H9 (cell line): Measurements from ENCODE around the gene CLASP2. TPM values are rescaled to one million over a fixed set of nuclear protein-coding genes. Genes with fewer than 3 reads are reported as not detected.

Experiments used
- DNase-seq: peaks from one replicate; pipeline ENCODE4 v3.0.0-alpha.2; 2017
- H2AFZ ChIP-seq: one replicate; pipeline ENCODE4 v1.6.1; 2013; ENCODE audit warnings: mild to moderate bottlenecking, low read length, control low read depth, moderate library complexity
- H2AK5ac ChIP-seq: 2 replicates; pipeline ENCODE4 v1.6.1; 2013; ENCODE audit warnings: low read length, control low read depth, mixed read lengths; ENCODE audit not compliant: insufficient read length
- H2BK120ac ChIP-seq: one replicate; pipeline ENCODE4 v1.6.1; 2013; ENCODE audit warnings: low read depth, mild to moderate bottlenecking, low read length, control low read depth, inconsistent platforms; ENCODE audit not compliant: poor library complexity, severe bottlenecking
- H2BK12ac ChIP-seq: 2 replicates; pipeline ENCODE4 v1.6.1; 2013; ENCODE audit warnings: low read length, control low read depth, mixed read lengths, low read depth; ENCODE audit not compliant: insufficient read length
- H2BK15ac ChIP-seq: 2 replicates; pipeline ENCODE4 v1.6.1; 2013; ENCODE audit warnings: low read depth, low read length, control low read depth
- H2BK20ac ChIP-seq: one replicate; pipeline ENCODE4 v1.6.1; 2013; ENCODE audit warnings: low read depth, mild to moderate bottlenecking, low read length, control low read depth, inconsistent platforms; ENCODE audit not compliant: poor library complexity, severe bottlenecking
- H2BK5ac ChIP-seq: 2 replicates; pipeline ENCODE4 v1.6.1; 2013; ENCODE audit warnings: low read length, control low read depth, mixed read lengths; ENCODE audit not compliant: insufficient read length
- H3K14ac ChIP-seq: 2 replicates; pipeline ENCODE4 v1.6.1; 2013; ENCODE audit warnings: low read length, control low read depth; ENCODE audit not compliant: insufficient read depth
- H3K18ac ChIP-seq: 2 replicates; pipeline ENCODE4 v1.6.1; 2013; ENCODE audit warnings: low read depth, mild to moderate bottlenecking, mixed read lengths, low read length, control low read depth; ENCODE audit not compliant: insufficient read length
- H3K23ac ChIP-seq: 2 replicates; pipeline ENCODE4 v1.6.1; 2013; ENCODE audit warnings: low read length, control low read depth, mixed read lengths, low read depth; ENCODE audit not compliant: insufficient read length
- H3K23me2 ChIP-seq: 2 replicates; pipeline ENCODE4 v1.6.1; 2013; ENCODE audit warnings: low read depth, mild to moderate bottlenecking, mixed read lengths, low read length, control low read depth; ENCODE audit not compliant: insufficient read length, poor library complexity, severe bottlenecking
- H3K27ac ChIP-seq: 2 replicates; pipeline ENCODE4 v1.5.1; 2013; ENCODE audit warnings: low read length, control low read depth, mixed read lengths, low read depth; ENCODE audit not compliant: insufficient read length
- H3K27me3 ChIP-seq: 2 replicates; pipeline ENCODE4 v1.6.1; 2013; ENCODE audit warnings: low read length, control low read depth, inconsistent platforms; ENCODE audit not compliant: insufficient read depth
- H3K4ac ChIP-seq: 2 replicates; pipeline ENCODE4 v1.6.1; 2013; ENCODE audit warnings: low read depth, mild to moderate bottlenecking, control low read depth, inconsistent platforms, low read length, moderate library complexity
- H3K4me1 ChIP-seq: 2 replicates; pipeline ENCODE4 v1.6.1; 2013; ENCODE audit warnings: low read length, control low read depth, inconsistent platforms; ENCODE audit not compliant: insufficient read depth
- H3K4me2 ChIP-seq: 2 replicates; pipeline ENCODE4 v1.6.1; 2013; ENCODE audit warnings: low read length, control low read depth, mixed read lengths; ENCODE audit not compliant: insufficient read length, insufficient read depth
- H3K56ac ChIP-seq: 2 replicates; pipeline ENCODE4 v1.6.1; 2013; ENCODE audit warnings: low read depth, mild to moderate bottlenecking, mixed read lengths, low read length, control low read depth; ENCODE audit not compliant: insufficient read length
- H3K79me1 ChIP-seq: 2 replicates; pipeline ENCODE4 v1.6.1; 2013; ENCODE audit warnings: low read depth, mild to moderate bottlenecking, moderate library complexity, low read length, control low read depth, inconsistent platforms; ENCODE audit not compliant: insufficient read depth, poor library complexity, severe bottlenecking
- H3K79me2 ChIP-seq: 2 replicates; pipeline ENCODE4 v1.6.1; 2013; ENCODE audit warnings: low read length, control low read depth, inconsistent platforms; ENCODE audit not compliant: insufficient read depth
- H3K9ac ChIP-seq: 2 replicates; pipeline ENCODE4 v1.6.1; 2013; ENCODE audit warnings: low read length, control low read depth, mixed read lengths; ENCODE audit not compliant: insufficient read length; ENCODE audit errors: extremely low read depth
- H3K9me3 ChIP-seq: one replicate; pipeline ENCODE4 v1.6.1; 2013; ENCODE audit warnings: low read depth, low read length, inconsistent platforms; ENCODE audit not compliant: control insufficient read depth
- H3T11ph ChIP-seq: one replicate; pipeline ENCODE4 v1.6.1; 2013; ENCODE audit warnings: mild to moderate bottlenecking, low read length, control low read depth, inconsistent platforms
- H4K20me1 ChIP-seq: one replicate; pipeline ENCODE4 v1.6.1; 2013; ENCODE audit not compliant: control insufficient read depth, insufficient read length, insufficient read depth
- H4K5ac ChIP-seq: 2 replicates; pipeline ENCODE4 v1.6.1; 2013; ENCODE audit warnings: low read depth, mild to moderate bottlenecking, mixed read lengths, low read length, control low read depth; ENCODE audit not compliant: insufficient read length
- H4K8ac ChIP-seq: replicated peaks from 2 replicates; pipeline ENCODE4 v1.6.1; 2013; ENCODE audit warnings: low read length, control low read depth, mixed read lengths, low read depth; ENCODE audit not compliant: insufficient read length
- H4K91ac ChIP-seq: 2 replicates; pipeline ENCODE4 v1.6.1; 2013; ENCODE audit warnings: low read depth, mild to moderate bottlenecking, moderate library complexity, mixed read lengths, low read length, control low read depth; ENCODE audit not compliant: insufficient read length
- H3K27ac Mint-ChIP-seq, 3 experiments: 2 replicates in 2 of 3; 3 replicates in 1 of 3; pipeline ENCODE4 v1.8.0; 2020 to 2021; ENCODE audit warnings: mixed read lengths in 3 of 3, mild to moderate bottlenecking in 1 of 3, moderate library complexity in 1 of 3
- H3K27me3 Mint-ChIP-seq: 2 replicates; pipeline ENCODE4 v1.8.0; 2021; ENCODE audit warnings: low read depth, mild to moderate bottlenecking, moderate library complexity, mixed read lengths
- H3K36me3 Mint-ChIP-seq, 3 experiments: 2 replicates in 2 of 3; 3 replicates in 1 of 3; pipeline ENCODE4 v1.8.0; 2020 to 2021; ENCODE audit warnings: low read depth in 3 of 3, mixed read lengths in 3 of 3; ENCODE audit not compliant: insufficient read depth in 1 of 3
- H3K4me1 Mint-ChIP-seq, 2 experiments: 2 replicates each; pipeline ENCODE4 v1.8.0; 2020; ENCODE audit warnings: mixed read lengths in 2 of 2
- H3K4me3 Mint-ChIP-seq, 2 experiments: 2 replicates in 1 of 2; 3 replicates in 1 of 2; pipeline ENCODE4 v1.8.0; 2020 to 2021; ENCODE audit warnings: mild to moderate bottlenecking in 2 of 2, mixed read lengths in 2 of 2, moderate library complexity in 1 of 2
- H3K9me3 Mint-ChIP-seq, 2 experiments: 2 replicates in 1 of 2; 3 replicates in 1 of 2; pipeline ENCODE4 v1.8.0; 2020; ENCODE audit warnings: mild to moderate bottlenecking in 2 of 2, mixed read lengths in 2 of 2, moderate library complexity in 1 of 2
- CTCF ChIP-seq: fragments of 200-600 bp; sonication (generic); conservative IDR thresholded peaks from 3 replicates; pipeline ENCODE4 v1.8.0; 2021; ENCODE audit warnings: antibody characterized with exemption, mild to moderate bottlenecking
- WGBS: extraction: QIAGEN DNeasy Blood & Tissue Kit; methylation state at CpG from one replicate; pipeline ENCODE4 v1.1.7; 2013; ENCODE audit warnings: missing lambda C conversion rate, low lambda C conversion rate, mixed read lengths; ENCODE audit not compliant: insufficient read length; ENCODE audit errors: extremely low coverage; 5-methylcytosine and 5-hydroxymethylcytosine counted together
- total RNA-seq: library from RNA; stranded (reverse); gene quantifications from 2 replicates; pipeline ENCODE4 v1.2.1, GENCODE V29; 2021

Gene CLASP2
- total RNA-seq, 1 experiment from 2014 or later, result 60.5 TPM

GRCh38 chr3:33581666-33582065 lies 136.4 kb downstream of the CLASP2 start:
- H3K79me2 ChIP-seq, result no peaks in the 10 kb centered on the region
- H4K5ac ChIP-seq, result no peak overlapping the region
- H3K9me3 Mint-ChIP-seq, result no peaks in the 10 kb centered on the region
- H3K9me3 ChIP-seq, result no peaks in the 10 kb centered on the region
- TF ChIP-seq CTCF, result no peak
- no peaks in the 10 kb centered on the region for H3K79me1 ChIP-seq
- H3K27ac ChIP-seq, result no peak overlapping the region
- H3K9ac ChIP-seq, result no peak overlapping the region
- DNase-seq, result peak; percentile 48
- no CpG with 5 or more reads among the region's 10 CpGs for WGBS
- no peak overlapping the region for H3K14ac ChIP-seq
- H3K36me3 Mint-ChIP-seq, result peaks cover 2 to 12% (median 11%) of the 10 kb centered on the region in 3 experiments; a peak in 5 of 7 replicates
- no peaks in the 10 kb centered on the region for H3K27me3 Mint-ChIP-seq
- H3K23me2 ChIP-seq, result no peaks in the 10 kb centered on the region
- H3K4ac ChIP-seq, result no peak overlapping the region
- no peak overlapping the region for H3K4me2 ChIP-seq
- H2AFZ ChIP-seq, result no peak overlapping the region
- H3K27ac Mint-ChIP-seq, result peak overlapping the region in 2 of 3 experiments; percentile 4 to 91; a peak in 3 of 7 replicates
- no peak overlapping the region for H3K56ac ChIP-seq
- H4K91ac ChIP-seq, result no peak overlapping the region
- no peak overlapping the region for H3T11ph ChIP-seq
- H2BK20ac ChIP-seq, result no peak overlapping the region
- H4K8ac ChIP-seq, result no peak overlapping the region
- H3K4me1 ChIP-seq, result peaks cover 12% of the 10 kb centered on the region
- no peak overlapping the region for H3K23ac ChIP-seq
- H2BK15ac ChIP-seq, result no peak overlapping the region
- H2BK120ac ChIP-seq, result no peak overlapping the region
- no peak overlapping the region for H2AK5ac ChIP-seq
- H2BK12ac ChIP-seq, result no peak overlapping the region
- H3K4me1 Mint-ChIP-seq, result peaks cover 50 to 52% of the 10 kb centered on the region in 2 experiments
- no peaks in the 10 kb centered on the region for H4K20me1 ChIP-seq
- H3K27me3 ChIP-seq, result no peaks in the 10 kb centered on the region
- H2BK5ac ChIP-seq, result no peak overlapping the region
- H3K4me3 Mint-ChIP-seq, result no peak overlapping the region; a peak in 1 of 5 replicates
- H3K18ac ChIP-seq, result peak overlapping the region; percentile 33
